NCI-H2196 (cell line): ENCODE data around the gene KLHL21.
"Not testable (repeated sequence)": the region's sequence is repeated elsewhere in the genome, so short reads cannot be mapped to it uniquely, and the experiment has no call there.

Experiments used
- DNase-seq: peaks from one replicate; lab custom pipeline; 2025; ENCODE audit not compliant: unreplicated experiment; lab: John Stamatoyannopoulos, UW

Gene KLHL21

GRCh38 chr1:6602669-6603237 is at the start of gene KLHL21:
Gene KLHL21, minus strand, starts transcription at chr1:6602869. Its CDS starts 52 bp downstream, at chr1:6602817.
- peak; percentile 77 for DNase-seq

GRCh38 chr1:6651909-6652308 is 49.2 kb upstream of the KLHL21 start:
- DNase-seq: no peak

GRCh38 chr1:6648556-6648955 is 45.9 kb upstream of the KLHL21 start:
- DNase-seq: no peak

- DNase-seq: peak; percentile 59
Measured at GRCh38 chr1:6646499-6647148, 44.0 kb upstream of the KLHL21 start.

GRCh38 chr1:6645018-6645417 is 42.3 kb upstream of the KLHL21 start:
- no peak for DNase-seq

- not testable (repeated sequence) for DNase-seq
Measured at GRCh38 chr1:6640867-6641266, 38.2 kb upstream of the KLHL21 start.

- DNase-seq: no peak
Measured at GRCh38 chr1:6638226-6638625, 35.6 kb upstream of the KLHL21 start.

GRCh38 chr1:6637770-6638169 is 35.1 kb upstream of the KLHL21 start:
- no peak for DNase-seq

- DNase-seq: not testable (repeated sequence)
Measured at GRCh38 chr1:6636778-6637177, 34.1 kb upstream of the KLHL21 start.

- no peak for DNase-seq
Measured at GRCh38 chr1:6635910-6636760, 33.5 kb upstream of the KLHL21 start.

GRCh38 chr1:6635161-6635909 is 32.7 kb upstream of the KLHL21 start:
- no peak for DNase-seq

- DNase-seq: peak; percentile 29
Measured at GRCh38 chr1:6634371-6635052, 31.8 kb upstream of the KLHL21 start.

GRCh38 chr1:6632588-6633514 is 30.2 kb upstream of the KLHL21 start:
- no peak for DNase-seq

GRCh38 chr1:6631058-6631457 is 28.4 kb upstream of the KLHL21 start:
- no peak for DNase-seq

GRCh38 chr1:6630027-6630426 is 27.4 kb upstream of the KLHL21 start:
- no peak for DNase-seq

- no peak for DNase-seq
Measured at GRCh38 chr1:6628971-6629479, 26.4 kb upstream of the KLHL21 start.

GRCh38 chr1:6627841-6628545 is 25.3 kb upstream of the KLHL21 start:
- no peak for DNase-seq

- DNase-seq: no peak
Measured at GRCh38 chr1:6627031-6627430, 24.4 kb upstream of the KLHL21 start.
